Activated T-cell treated with anti-CD3 and anti-CD28 coated beads, Interleukin-2, amount 50 U/mL, for 4 hours (primary cell): ENCODE results near the gene C17orf107. TPM values are rescaled to one million over a fixed set of nuclear protein-coding genes. Genes with fewer than 3 reads are reported as not detected.
A peak's percentile ranks its signal among the peaks of the same experiment; 100 is the strongest.
"Not testable (repeated sequence)": the region's sequence is repeated elsewhere in the genome, so short reads cannot be mapped to it uniquely, and the experiment has no call there.

Experiments used
- ATAC-seq, 2 donors: fragments of 200-7000 bp; cut with Tn5 transposase; one replicate each; pipeline ENCODE4 v1.10.0; 2021
- DNase-seq: peaks from one replicate; pipeline ENCODE4 v3.0.0-alpha.2; 2020
- H3K27me3 Mint-ChIP-seq: one replicate; pipeline ENCODE4 v1.8.0; 2021; ENCODE audit warnings: low read depth, mixed read lengths
- H3K36me3 Mint-ChIP-seq: one replicate; pipeline ENCODE4 v1.8.0; 2022; ENCODE audit warnings: mixed read lengths; ENCODE audit not compliant: insufficient read depth
- H3K4me1 Mint-ChIP-seq: one replicate; pipeline ENCODE4 v1.8.0; 2021; ENCODE audit warnings: low read depth, mixed read lengths
- H3K4me3 Mint-ChIP-seq: one replicate; pipeline ENCODE4 v1.8.0; 2021; ENCODE audit warnings: mild to moderate bottlenecking, moderate library complexity, mixed read lengths
- H3K9me3 Mint-ChIP-seq: one replicate; pipeline ENCODE4 v1.8.0; 2021; ENCODE audit warnings: mixed read lengths
- total RNA-seq, 3 donors: library from RNA; stranded (reverse); gene quantifications; one replicate each; pipeline ENCODE4 v1.2.1, GENCODE V29; 2021

Gene C17orf107
- 1 to 10 TPM; 1.5 to 3.6 (median 2.7) TPM for total RNA-seq

- Mint-ChIP-seq H3K4me3 (peak within 1 kb of the TSS; percentile 85), H3K9me3 (no peaks in the 10 kb centered on the region), H3K36me3 (peaks cover 9% of the 10 kb centered on the region), H3K4me1 (peaks cover 34% of the 10 kb centered on the region), H3K27me3 (no peaks in the 10 kb centered on the region)
- DNase-seq: peak; percentile 98
- peak; percentile 84 to 85 for ATAC-seq
These were observed at the start of gene C17orf107 for GRCh38 chr17:4899341-4900230. Gene C17orf107, plus strand, starts transcription at chr17:4899536. Its CDS starts 227 bp downstream, at chr17:4899763.

GRCh38 chr17:4850246-4850645, 49.1 kb upstream of the C17orf107 start:
- DNase-seq (no peak), ATAC-seq (no peak)
- Mint-ChIP-seq H3K36me3 (peaks cover 12% of the 10 kb centered on the region), H3K4me1 (peaks cover 38% of the 10 kb centered on the region), H3K9me3 (peaks cover 5% of the 10 kb centered on the region), H3K4me3 (no peak overlapping the region), H3K27me3 (no peaks in the 10 kb centered on the region)

GRCh38 chr17:4851084-4851483, 48.3 kb upstream of the C17orf107 start:
- DNase-seq (no peak), ATAC-seq (no peak)
- Mint-ChIP-seq H3K36me3 (peaks cover 10% of the 10 kb centered on the region), H3K4me3 (no peak overlapping the region), H3K9me3 (peaks cover 5% of the 10 kb centered on the region), H3K4me1 (peaks cover 34% of the 10 kb centered on the region), H3K27me3 (no peaks in the 10 kb centered on the region)

GRCh38 chr17:4852567-4853207, 46.6 kb upstream of the C17orf107 start:
- Mint-ChIP-seq H3K36me3 (peaks cover 7% of the 10 kb centered on the region), H3K4me3 (no peak overlapping the region), H3K27me3 (no peaks in the 10 kb centered on the region), H3K4me1 (peaks cover 37% of the 10 kb centered on the region), H3K9me3 (peaks cover 5% of the 10 kb centered on the region)
- DNase-seq (no peak), ATAC-seq (peak in 1 of 2 donors; percentile 18)

DNA sequence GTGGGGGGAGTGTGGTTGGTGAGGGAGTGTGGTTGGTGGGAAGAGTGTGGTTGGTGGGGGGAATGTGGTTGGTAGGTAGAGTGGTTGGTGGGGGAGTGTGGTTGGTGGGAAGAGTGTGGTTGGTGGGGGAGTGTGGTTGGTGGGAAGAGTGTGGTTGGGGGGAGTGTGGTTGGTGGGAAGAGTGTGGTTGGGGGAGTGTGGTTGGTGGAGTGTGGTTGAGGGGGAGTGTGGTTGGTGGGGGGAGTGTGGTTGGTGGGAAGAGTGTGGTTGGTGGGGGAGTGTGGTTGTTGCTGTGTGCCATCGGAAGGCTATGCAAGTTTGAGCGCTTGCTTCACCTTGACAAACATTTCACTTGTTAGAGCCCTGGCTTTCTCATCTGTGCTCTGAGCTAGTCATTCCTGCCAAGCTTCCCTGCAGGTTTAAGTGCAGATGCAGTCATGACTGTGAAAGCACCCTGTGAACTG, 46.1 kb upstream of the C17orf107 start:
- peaks cover 38% of the 10 kb centered on the region for H3K4me1 Mint-ChIP-seq
- no peaks in the 10 kb centered on the region for H3K27me3 Mint-ChIP-seq
- no peak overlapping the region for H3K4me3 Mint-ChIP-seq
- H3K36me3 Mint-ChIP-seq: peaks cover 9% of the 10 kb centered on the region
- H3K9me3 Mint-ChIP-seq: peaks cover 5% of the 10 kb centered on the region
- no peak for ATAC-seq
- no peak for DNase-seq

DNA sequence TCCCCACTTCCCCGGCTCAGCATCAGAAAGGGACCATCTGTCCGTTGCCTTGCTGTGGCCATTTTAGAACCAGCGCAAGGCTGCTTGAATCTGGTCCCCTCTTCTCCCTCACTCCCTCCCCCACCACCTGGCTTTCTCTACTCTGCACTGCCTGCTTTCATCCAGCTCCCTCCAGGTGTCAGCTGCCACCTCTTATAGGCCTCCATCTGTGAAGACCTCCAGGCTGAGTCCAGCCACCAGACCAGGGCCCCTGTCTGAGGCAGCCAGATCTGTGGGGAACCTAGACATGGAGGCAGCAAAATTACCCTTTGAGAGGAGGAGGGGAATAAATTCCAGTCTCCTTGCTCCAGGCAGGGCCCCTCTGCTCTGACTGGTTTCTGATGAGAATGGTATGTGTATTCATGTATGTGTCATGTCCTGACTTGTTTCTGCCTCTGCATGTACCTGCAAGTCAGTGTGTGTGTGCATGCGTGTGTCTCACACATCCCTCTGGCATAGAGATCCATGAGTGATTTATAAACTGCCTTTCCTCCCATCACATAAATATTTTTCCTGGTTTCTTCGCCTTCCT, 45.1 kb upstream of the C17orf107 start:
- no peak for ATAC-seq
- Mint-ChIP-seq H3K4me3 (no peak overlapping the region), H3K4me1 (peaks cover 41% of the 10 kb centered on the region), H3K27me3 (no peaks in the 10 kb centered on the region), H3K9me3 (peaks cover 5% of the 10 kb centered on the region), H3K36me3 (peaks cover 9% of the 10 kb centered on the region)
- no peak for DNase-seq

DNA sequence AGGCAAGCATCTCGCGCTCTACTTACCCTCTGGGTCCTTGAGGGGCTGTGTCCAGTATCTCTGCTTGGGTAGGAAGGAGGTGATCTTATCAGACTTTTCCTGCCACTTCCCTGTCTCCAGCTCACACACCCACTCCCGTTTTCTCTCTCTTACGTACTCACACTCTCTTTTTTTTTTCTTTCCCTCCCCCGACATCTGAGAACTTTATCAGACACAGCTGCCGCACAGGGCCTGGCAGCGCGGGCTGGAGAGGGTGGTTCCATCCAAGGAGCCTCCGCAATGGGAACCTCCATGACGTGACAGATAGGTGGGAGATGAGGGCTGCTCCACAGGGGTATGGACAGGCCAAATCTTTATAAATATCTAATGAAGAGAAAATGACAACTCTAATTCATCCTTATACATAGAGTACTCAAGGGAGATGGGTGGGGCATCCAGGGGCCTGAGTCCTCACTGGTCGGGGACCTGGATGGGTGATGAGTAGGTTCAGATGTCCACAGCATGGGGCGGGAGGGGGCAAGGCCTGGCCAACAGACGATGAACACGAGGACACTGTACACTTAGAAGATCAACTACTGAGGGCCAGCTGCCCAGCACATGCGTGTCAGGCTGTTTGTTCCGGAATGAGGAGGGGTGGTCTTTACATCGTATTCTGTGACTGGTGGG, 42.9 kb upstream of the C17orf107 start:
- Mint-ChIP-seq H3K4me1 (peaks cover 27% of the 10 kb centered on the region), H3K36me3 (peaks cover 12% of the 10 kb centered on the region), H3K27me3 (no peaks in the 10 kb centered on the region), H3K4me3 (no peak overlapping the region), H3K9me3 (peaks cover 5% of the 10 kb centered on the region)
- ATAC-seq (no peak), DNase-seq (no peak)

GRCh38 chr17:4856937-4857314, 42.4 kb upstream of the C17orf107 start:
- Mint-ChIP-seq H3K36me3 (peaks cover 12% of the 10 kb centered on the region), H3K4me3 (no peak overlapping the region), H3K27me3 (no peaks in the 10 kb centered on the region), H3K4me1 (peaks cover 25% of the 10 kb centered on the region), H3K9me3 (peaks cover 5% of the 10 kb centered on the region)
- ATAC-seq (no peak), DNase-seq (no peak)

DNA sequence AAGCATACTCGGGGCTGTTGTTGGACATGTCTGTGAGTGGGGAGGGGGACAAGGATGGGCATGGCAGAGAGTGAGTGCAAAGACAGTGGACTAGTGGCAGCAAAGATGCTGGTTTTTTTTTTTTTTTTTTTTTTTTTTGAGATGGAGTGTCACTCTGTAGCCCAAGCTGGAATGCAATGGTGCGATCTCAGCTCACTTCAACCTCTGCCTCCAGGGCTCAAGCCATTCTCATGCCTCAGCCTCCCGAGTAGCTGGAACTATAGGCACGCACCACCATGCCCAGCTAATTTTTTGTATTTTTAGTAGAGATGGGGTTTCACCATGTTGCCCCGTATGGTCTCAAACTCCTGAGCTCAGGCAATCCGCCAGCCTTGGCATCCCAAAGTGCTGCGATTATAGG, 42.0 kb upstream of the C17orf107 start:
- not testable (repeated sequence) for ATAC-seq, H3K9me3 Mint-ChIP-seq, H3K4me3 Mint-ChIP-seq, H3K27me3 Mint-ChIP-seq, DNase-seq
- peaks cover 12% of the 10 kb centered on the region for H3K36me3 Mint-ChIP-seq
- H3K4me1 Mint-ChIP-seq: peaks cover 21% of the 10 kb centered on the region

GRCh38 chr17:4858068-4858881, 41.1 kb upstream of the C17orf107 start:
- Mint-ChIP-seq H3K4me1 (peaks cover 19% of the 10 kb centered on the region), H3K9me3 (no peaks in the 10 kb centered on the region), H3K27me3 (no peaks in the 10 kb centered on the region), H3K36me3 (peaks cover 12% of the 10 kb centered on the region), H3K4me3 (no peak overlapping the region)
- ATAC-seq (no peak), DNase-seq (no peak)

- Mint-ChIP-seq H3K36me3 (peaks cover 12% of the 10 kb centered on the region), H3K4me1 (peaks cover 17% of the 10 kb centered on the region), H3K4me3 (no peak overlapping the region), H3K9me3 (no peaks in the 10 kb centered on the region), H3K27me3 (no peaks in the 10 kb centered on the region)
- ATAC-seq (no peak), DNase-seq (no peak)
These were observed 40.5 kb upstream of the C17orf107 start for GRCh38 chr17:4858882-4859260.

- Mint-ChIP-seq H3K9me3 (no peaks in the 10 kb centered on the region), H3K4me1 (peaks cover 13% of the 10 kb centered on the region), H3K4me3 (no peak overlapping the region), H3K36me3 (peaks cover 8% of the 10 kb centered on the region), H3K27me3 (no peaks in the 10 kb centered on the region)
- DNase-seq (no peak), ATAC-seq (no peak)
These were observed 39.3 kb upstream of the C17orf107 start for GRCh38 chr17:4859816-4860625.

- ATAC-seq (no peak), DNase-seq (no peak)
- H3K9me3 Mint-ChIP-seq: no peaks in the 10 kb centered on the region
- H3K36me3 Mint-ChIP-seq: peaks cover 8% of the 10 kb centered on the region
- peaks cover 13% of the 10 kb centered on the region for H3K4me1 Mint-ChIP-seq
- no peak overlapping the region for H3K4me3 Mint-ChIP-seq
- H3K27me3 Mint-ChIP-seq: no peaks in the 10 kb centered on the region
These were observed 38.7 kb upstream of the C17orf107 start for GRCh38 chr17:4860651-4861050.
